ENCODE results near the gene TUBA1C. TPM values are rescaled to one million over a fixed set of nuclear protein-coding genes. Genes with fewer than 3 reads are reported as not detected.
A peak's percentile ranks its signal among the peaks of the same experiment; 100 is the strongest.
"Not testable (repeated sequence)": the region's sequence is repeated elsewhere in the genome, so short reads cannot be mapped to it uniquely, and the experiment has no call there.

The TUBA1C gene
- total RNA-seq, 1 donor from 2014 or later: 196 TPM

DNA sequence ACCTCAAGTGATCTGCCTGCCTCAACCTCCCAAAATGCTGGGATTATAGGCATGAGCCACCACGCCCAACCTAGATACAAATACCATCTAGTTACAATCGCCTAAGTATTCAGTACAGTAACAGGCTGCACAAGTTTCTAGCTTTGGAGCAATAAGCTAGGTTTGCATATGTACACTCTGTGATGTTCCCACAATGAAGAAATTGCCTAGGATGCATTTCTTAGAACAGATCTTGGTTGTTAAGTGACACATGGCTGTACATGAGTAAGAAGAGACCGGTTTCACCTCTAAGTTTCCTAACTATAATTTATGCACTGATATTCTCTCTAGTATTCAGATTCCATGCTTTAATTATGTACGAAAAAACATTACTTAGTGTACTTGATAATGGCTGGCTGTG, 5.4 kb upstream of the TUBA1C start:
- Histone ChIP-seq H3K4me3 (ENCODE audit: low read depth, low read length) (no peak overlapping the region), H3K27me3 (ENCODE audit: control insufficient read depth, insufficient read depth, low read length) (no peaks in the 10 kb centered on the region), H3K36me3 (ENCODE audit: control insufficient read depth, insufficient read depth, low read length) (no peaks in the 10 kb centered on the region)
- peak; percentile 50 for DNase-seq (ENCODE audit: low read depth)
- no peak for FAIRE-seq
- TF ChIP-seq, protein P1, sequence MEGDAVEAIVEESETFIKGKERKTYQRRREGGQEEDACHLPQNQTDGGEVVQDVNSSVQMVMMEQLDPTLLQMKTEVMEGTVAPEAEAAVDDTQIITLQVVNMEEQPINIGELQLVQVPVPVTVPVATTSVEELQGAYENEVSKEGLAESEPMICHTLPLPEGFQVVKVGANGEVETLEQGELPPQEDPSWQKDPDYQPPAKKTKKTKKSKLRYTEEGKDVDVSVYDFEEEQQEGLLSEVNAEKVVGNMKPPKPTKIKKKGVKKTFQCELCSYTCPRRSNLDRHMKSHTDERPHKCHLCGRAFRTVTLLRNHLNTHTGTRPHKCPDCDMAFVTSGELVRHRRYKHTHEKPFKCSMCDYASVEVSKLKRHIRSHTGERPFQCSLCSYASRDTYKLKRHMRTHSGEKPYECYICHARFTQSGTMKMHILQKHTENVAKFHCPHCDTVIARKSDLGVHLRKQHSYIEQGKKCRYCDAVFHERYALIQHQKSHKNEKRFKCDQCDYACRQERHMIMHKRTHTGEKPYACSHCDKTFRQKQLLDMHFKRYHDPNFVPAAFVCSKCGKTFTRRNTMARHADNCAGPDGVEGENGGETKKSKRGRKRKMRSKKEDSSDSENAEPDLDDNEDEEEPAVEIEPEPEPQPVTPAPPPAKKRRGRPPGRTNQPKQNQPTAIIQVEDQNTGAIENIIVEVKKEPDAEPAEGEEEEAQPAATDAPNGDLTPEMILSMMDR (IDR thresholded peaks at IDR 0.05; ENCODE audit: insufficient read depth, low read length, severe bottlenecking): no peak

DNA sequence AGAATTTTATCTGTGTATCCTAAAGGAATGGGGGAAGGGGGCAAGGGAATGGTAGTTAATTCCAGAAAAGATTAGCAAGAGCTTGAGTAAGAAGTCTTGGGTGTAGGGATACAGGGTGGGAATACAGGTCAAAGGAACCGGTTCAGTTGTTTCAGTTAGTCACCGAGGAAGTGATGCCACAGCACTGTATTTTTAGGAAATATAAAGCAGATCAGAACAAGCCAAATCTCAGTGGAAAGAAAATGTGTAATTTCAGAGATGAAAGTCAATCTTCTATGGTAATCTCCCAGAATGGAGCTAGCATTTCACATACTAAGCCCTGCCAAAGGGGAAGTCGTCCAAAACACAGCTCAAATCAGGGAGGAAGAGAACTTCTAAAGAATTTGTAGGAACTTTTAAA, 4.7 kb upstream of the TUBA1C start:
- TF ChIP-seq, protein P1 (IDR thresholded peaks at IDR 0.05; ENCODE audit: insufficient read depth, low read length, severe bottlenecking): no peak
- DNase-seq (ENCODE audit: low read depth): peak; percentile 79
- H3K27me3 ChIP-seq (ENCODE audit: control insufficient read depth, insufficient read depth, low read length): no peaks in the 10 kb centered on the region
- no peak overlapping the region for H3K4me3 ChIP-seq (ENCODE audit: low read depth, low read length)
- H3K36me3 ChIP-seq (ENCODE audit: control insufficient read depth, insufficient read depth, low read length): no peaks in the 10 kb centered on the region
- FAIRE-seq: no peak

DNA sequence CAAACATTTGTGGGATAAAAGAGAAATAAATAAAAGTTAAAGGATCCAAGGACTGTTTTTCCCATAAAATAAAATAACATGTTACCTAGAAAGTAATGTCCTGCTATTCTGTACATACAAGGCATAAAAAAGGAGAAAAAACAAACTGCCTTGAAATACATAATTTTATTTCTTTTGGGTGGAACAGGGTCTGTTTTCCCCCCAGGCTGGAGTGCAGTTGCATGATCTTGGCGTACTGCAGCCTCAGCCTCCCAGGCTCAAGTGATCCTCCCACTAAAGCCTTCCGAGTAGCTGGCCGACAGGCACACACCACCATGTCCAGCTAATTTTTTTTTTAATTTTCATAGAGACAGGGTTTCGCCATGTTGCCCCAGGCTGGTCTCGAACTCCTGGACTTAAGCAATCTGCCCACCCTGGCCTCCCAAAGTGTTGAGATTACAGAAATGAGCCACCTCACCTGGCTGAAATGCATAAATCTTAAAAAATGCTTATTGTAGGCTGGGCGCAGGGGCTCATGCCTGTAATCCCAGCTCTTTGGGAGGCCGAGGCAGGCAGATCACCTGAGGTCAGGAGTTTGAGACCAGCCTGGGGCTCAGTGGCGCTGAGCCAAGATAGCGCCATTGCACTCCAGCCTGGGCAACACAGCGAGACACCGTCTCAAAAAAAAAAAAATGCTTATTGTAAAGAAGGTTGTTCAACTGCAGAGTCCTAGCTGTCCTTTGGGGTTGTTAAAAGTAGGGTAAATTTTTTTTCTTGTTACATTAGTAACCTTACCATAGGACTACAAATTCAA, 4.1 kb upstream of the TUBA1C start:
- peaks cover 1% of the 10 kb centered on the region for H3K36me3 ChIP-seq (ENCODE audit: control insufficient read depth, insufficient read depth, low read length)
- TF ChIP-seq, protein P1 (IDR thresholded peaks at IDR 0.05; ENCODE audit: insufficient read depth, low read length, severe bottlenecking): no peak
- FAIRE-seq (no peak), DNase-seq (ENCODE audit: low read depth) (no peak)
- no peaks in the 10 kb centered on the region for H3K27me3 ChIP-seq (ENCODE audit: control insufficient read depth, insufficient read depth, low read length)
- no peak overlapping the region for H3K4me3 ChIP-seq (ENCODE audit: low read depth, low read length)

DNA sequence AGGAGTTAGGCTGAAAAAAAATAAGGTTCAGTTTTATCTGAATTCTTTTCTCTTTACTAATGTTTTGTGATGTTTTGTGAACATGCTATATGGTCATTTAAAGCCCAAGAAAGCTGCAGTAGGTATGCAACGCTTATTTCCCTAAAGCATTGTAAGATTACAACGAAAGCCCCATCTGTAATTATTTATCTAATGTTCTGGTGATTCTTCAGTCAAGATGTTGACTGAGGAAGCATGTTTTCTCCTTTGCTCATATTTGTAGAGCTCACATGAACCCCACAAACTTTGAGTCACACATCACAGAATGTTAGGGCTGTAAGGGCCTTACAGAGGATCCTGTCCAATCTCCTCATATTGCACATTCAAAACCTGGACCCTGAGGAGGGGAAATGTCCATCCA, 3.2 kb upstream of the TUBA1C start:
- no peak for DNase-seq (ENCODE audit: low read depth)
- no peak for FAIRE-seq
- Histone ChIP-seq H3K36me3 (ENCODE audit: control insufficient read depth, insufficient read depth, low read length) (peaks cover 4% of the 10 kb centered on the region), H3K27me3 (ENCODE audit: control insufficient read depth, insufficient read depth, low read length) (no peaks in the 10 kb centered on the region), H3K4me3 (ENCODE audit: low read depth, low read length) (no peak overlapping the region)
- TF ChIP-seq, protein P1 (IDR thresholded peaks at IDR 0.05; ENCODE audit: insufficient read depth, low read length, severe bottlenecking): no peak

DNA sequence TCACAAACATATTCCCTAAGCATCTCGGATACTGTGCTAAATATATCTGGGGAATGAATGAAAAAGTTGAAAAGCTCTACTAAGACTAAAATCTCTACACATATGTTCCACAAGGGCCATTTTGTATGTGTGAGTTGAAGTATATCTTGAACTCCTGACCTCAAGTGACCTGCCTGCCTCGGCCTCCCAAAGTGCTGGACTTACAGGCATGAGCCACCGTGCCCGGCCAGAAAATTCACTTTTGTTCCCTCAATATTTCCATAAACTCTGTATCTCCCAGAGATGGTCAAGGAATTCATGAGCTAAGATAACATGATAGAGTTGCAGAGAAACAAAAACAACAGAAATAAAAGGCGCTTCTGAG, 1.5 kb upstream of the TUBA1C start:
- FAIRE-seq (no peak), DNase-seq (ENCODE audit: low read depth) (no peak)
- Histone ChIP-seq H3K4me3 (ENCODE audit: low read depth, low read length) (no peak overlapping the region), H3K36me3 (ENCODE audit: control insufficient read depth, insufficient read depth, low read length) (peaks cover 6% of the 10 kb centered on the region), H3K27me3 (ENCODE audit: control insufficient read depth, insufficient read depth, low read length) (no peaks in the 10 kb centered on the region)
- TF ChIP-seq, protein P1 (IDR thresholded peaks at IDR 0.05; ENCODE audit: insufficient read depth, low read length, severe bottlenecking): no peak

DNA sequence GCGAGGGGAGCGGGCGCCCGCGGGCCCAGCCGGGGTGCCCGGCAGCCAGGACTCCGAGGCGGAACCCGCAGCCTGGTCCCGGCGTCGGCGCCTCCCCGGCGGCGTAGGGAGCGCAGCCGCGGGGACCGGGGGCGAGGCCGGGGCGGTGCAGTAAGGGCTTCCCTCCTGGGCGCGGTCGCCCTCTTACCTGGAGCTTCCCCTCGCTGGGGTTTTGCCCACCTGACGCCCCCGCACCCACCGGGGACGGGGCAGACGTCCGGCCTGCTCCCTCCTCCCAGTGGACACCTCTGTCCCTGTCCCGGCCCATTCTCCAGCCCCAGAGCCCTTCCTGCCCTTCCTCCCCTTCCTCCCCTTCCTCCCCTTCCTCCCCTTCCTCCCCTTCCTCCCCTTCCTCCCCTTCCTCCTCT, 413 bp upstream of the TUBA1C start:
- FAIRE-seq (no peak), DNase-seq (ENCODE audit: low read depth) (no peak)
- Histone ChIP-seq H3K4me3 (ENCODE audit: low read depth, low read length) (peak overlapping the region; percentile 99), H3K36me3 (ENCODE audit: control insufficient read depth, insufficient read depth, low read length) (peaks cover 9% of the 10 kb centered on the region), H3K27me3 (ENCODE audit: control insufficient read depth, insufficient read depth, low read length) (no peaks in the 10 kb centered on the region)
- TF ChIP-seq, protein P1 (IDR thresholded peaks at IDR 0.05; ENCODE audit: insufficient read depth, low read length, severe bottlenecking): no peak

DNA sequence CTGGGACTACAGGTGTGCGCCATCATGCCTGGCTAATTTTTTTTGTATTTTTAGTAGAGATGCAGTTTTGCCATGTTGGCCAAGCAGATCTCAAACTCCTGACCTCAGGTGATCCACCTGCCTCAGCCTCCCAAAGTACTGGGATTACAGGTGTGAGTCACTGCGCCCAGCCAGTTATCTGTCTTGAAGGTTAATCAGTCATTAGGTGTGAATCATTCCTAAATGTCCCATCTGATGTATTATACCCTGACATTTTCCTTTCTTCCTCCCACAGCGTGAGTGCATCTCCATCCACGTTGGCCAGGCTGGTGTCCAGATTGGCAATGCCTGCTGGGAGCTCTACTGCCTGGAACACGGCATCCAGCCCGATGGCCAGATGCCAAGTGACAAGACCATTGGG, 4.3 kb downstream of the TUBA1C start:
- not testable (repeated sequence) for FAIRE-seq; H3K4me3 ChIP-seq (ENCODE audit: low read depth, low read length); H3K27me3 ChIP-seq (ENCODE audit: control insufficient read depth, insufficient read depth, low read length)
- H3K36me3 ChIP-seq (ENCODE audit: control insufficient read depth, insufficient read depth, low read length): peaks cover 29% of the 10 kb centered on the region
- peak; percentile 66 for DNase-seq (ENCODE audit: low read depth)
